Mesothelial cell of epicardium (in vitro differentiated cells): ENCODE measurements around the gene CTTNBP2. TPM values are rescaled to one million over a fixed set of nuclear protein-coding genes. Genes with fewer than 3 reads are reported as not detected.

Experiments used
- DNase-seq, 2 experiments: peaks; one replicate each; pipeline ENCODE4 v3.0.0; 2021; ENCODE audit warnings: low spot score in 2 of 2; ENCODE audit not compliant: unreplicated experiment in 2 of 2
- H3K27ac Mint-ChIP-seq: 2 replicates; pipeline ENCODE4 v1.8.0; 2021; ENCODE audit warnings: mixed read lengths
- H3K27me3 Mint-ChIP-seq: 2 replicates; pipeline ENCODE4 v1.8.0; 2021; ENCODE audit warnings: low read depth, mixed read lengths
- H3K36me3 Mint-ChIP-seq: 2 replicates; pipeline ENCODE4 v1.8.0; 2021; ENCODE audit warnings: mixed read lengths
- H3K4me1 Mint-ChIP-seq: 2 replicates; pipeline ENCODE4 v1.8.0; 2021; ENCODE audit warnings: mixed read lengths
- H3K4me3 Mint-ChIP-seq: 2 replicates; pipeline ENCODE4 v1.8.0; 2021; ENCODE audit warnings: mild to moderate bottlenecking, moderate library complexity, mixed read lengths
- H3K9me3 Mint-ChIP-seq: 2 replicates; pipeline ENCODE4 v1.8.0; 2021; ENCODE audit warnings: mixed read lengths
- total RNA-seq: library from RNA; stranded (reverse); gene quantifications from 3 replicates; pipeline ENCODE4 v1.2.1, GENCODE V29; 2021
- TF ChIP-seq, protein P1 (sequence below): fragments of 200-600 bp; sonication (generic); IDR thresholded peaks from one replicate; pipeline ENCODE4 v1.5.0; 2021; ENCODE audit warnings: antibody characterized with exemption; ENCODE audit not compliant: unreplicated experiment

CTTNBP2 gene
- total RNA-seq, 1 donor from 2014 or later: 12.1 TPM

DNA sequence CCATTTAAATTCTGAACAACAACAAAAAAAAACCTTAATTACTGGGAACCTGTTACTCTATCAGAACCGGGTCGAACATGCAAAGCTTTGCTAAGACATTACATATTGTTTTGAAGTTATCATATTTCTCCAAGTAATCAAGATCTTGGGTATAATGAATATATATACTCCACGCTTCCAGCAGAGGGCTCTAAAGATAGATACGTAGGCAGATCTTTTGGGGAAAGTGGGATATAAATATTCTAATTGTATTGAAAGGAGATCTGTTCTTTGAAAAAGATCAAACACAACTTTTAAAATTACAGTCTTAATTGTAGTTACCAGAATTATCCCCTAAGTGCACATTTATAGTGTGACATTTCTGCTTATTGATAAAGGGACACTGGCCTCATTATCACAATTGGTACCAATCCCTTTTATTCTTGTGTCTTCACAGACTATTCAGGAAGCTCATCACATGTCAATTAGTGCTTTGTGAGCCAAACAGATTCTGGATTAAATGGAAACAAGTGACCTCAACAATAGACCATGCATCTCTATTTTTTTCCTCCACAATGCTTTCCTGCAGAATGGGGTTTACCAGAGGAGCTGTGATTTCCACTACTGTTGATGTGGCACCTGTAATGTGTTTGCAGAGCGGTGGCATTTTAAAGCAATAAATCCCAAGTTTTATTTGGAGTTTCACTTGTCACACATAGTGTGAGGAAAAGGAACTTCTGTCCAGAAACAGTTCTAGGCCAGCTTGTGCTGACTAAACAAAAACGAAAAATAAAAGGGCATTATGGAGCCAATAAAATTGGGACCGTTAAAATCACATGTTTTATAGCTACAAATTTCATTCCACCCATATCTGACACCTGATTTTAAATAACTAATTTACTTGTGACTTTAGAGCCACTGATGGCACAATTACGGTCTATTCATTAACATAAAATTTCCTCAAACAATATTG, 122.4 kb downstream of the CTTNBP2 start:
- no peaks in the 10 kb centered on the region for H3K36me3 Mint-ChIP-seq
- H3K27me3 Mint-ChIP-seq: no peaks in the 10 kb centered on the region
- no peak for DNase-seq
- H3K9me3 Mint-ChIP-seq: no peaks in the 10 kb centered on the region
- TF ChIP-seq, protein P1, sequence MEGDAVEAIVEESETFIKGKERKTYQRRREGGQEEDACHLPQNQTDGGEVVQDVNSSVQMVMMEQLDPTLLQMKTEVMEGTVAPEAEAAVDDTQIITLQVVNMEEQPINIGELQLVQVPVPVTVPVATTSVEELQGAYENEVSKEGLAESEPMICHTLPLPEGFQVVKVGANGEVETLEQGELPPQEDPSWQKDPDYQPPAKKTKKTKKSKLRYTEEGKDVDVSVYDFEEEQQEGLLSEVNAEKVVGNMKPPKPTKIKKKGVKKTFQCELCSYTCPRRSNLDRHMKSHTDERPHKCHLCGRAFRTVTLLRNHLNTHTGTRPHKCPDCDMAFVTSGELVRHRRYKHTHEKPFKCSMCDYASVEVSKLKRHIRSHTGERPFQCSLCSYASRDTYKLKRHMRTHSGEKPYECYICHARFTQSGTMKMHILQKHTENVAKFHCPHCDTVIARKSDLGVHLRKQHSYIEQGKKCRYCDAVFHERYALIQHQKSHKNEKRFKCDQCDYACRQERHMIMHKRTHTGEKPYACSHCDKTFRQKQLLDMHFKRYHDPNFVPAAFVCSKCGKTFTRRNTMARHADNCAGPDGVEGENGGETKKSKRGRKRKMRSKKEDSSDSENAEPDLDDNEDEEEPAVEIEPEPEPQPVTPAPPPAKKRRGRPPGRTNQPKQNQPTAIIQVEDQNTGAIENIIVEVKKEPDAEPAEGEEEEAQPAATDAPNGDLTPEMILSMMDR: peak; percentile 66
- H3K4me3 Mint-ChIP-seq: no peak overlapping the region
- no peak overlapping the region for H3K27ac Mint-ChIP-seq
- H3K4me1 Mint-ChIP-seq: no peaks in the 10 kb centered on the region

DNA sequence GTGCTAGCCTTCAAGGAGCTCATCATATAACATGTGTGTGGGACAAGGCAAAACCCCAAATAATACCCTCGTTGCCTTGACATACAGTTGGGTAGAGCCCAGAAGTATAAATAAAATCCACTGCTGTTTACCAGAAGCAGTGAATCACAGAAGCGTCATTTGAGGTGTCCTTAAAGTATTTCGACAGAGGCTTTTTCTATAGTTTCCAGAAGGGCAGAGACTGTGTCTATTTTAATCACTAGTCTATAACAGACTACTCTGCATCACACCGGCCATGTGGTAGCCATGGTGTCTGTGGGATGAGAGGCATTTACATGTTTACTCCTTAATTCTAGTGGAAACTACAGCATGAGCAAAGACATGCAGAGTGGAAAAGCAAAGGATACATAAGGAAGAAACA, 131.3 kb downstream of the CTTNBP2 start:
- H3K27me3 Mint-ChIP-seq: no peaks in the 10 kb centered on the region
- no peaks in the 10 kb centered on the region for H3K4me1 Mint-ChIP-seq
- no peak overlapping the region for H3K27ac Mint-ChIP-seq
- TF ChIP-seq, protein P1: no peak
- no peaks in the 10 kb centered on the region for H3K9me3 Mint-ChIP-seq
- DNase-seq: no peak
- no peak overlapping the region for H3K4me3 Mint-ChIP-seq
- H3K36me3 Mint-ChIP-seq: peaks cover 4% of the 10 kb centered on the region

DNA sequence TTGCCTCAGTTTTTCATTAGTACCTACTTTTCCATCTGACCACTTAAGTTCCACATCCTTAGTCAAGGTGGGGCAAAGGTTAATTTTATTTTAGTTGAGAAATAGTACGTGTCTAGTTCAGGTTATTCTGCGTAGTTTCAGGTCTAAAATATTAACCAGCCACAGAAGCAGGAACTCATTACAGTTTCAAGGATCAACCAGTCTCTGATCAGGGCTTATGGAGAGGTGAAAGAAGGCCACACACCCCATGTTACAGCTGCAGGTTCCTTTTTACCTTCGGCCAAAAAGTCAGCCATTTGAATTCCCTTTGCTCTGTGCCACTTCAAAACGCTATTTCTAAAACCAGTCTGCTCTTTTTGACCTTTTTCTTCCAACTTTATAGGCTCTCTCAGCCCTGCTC, 134.2 kb downstream of the CTTNBP2 start:
- H3K27me3 Mint-ChIP-seq: no peaks in the 10 kb centered on the region
- no peak for DNase-seq
- TF ChIP-seq, protein P1: no peak
- no peaks in the 10 kb centered on the region for H3K4me1 Mint-ChIP-seq
- H3K4me3 Mint-ChIP-seq: no peak overlapping the region
- no peaks in the 10 kb centered on the region for H3K9me3 Mint-ChIP-seq
- H3K27ac Mint-ChIP-seq: no peak overlapping the region
- H3K36me3 Mint-ChIP-seq: peaks cover 7% of the 10 kb centered on the region

DNA sequence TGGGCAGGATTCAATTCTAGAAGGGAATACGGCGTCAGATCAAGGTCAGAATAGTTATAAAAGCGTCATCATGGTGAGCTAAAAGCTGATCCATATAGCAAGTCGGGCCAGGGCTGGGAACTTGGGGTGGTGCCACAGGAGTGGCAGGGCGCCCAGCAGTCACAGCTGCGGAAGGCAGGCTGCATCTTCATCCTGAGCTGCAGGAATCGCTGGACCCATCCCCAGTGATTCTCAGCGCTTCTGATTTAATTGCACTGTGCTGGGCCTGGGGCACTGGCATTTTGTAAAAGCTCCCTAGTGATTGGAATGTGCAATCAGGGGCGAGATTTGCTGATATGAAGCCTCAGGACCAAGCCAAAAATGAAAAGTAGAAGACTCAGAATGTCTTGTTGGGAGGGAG, 135.3 kb downstream of the CTTNBP2 start:
- H3K9me3 Mint-ChIP-seq: no peaks in the 10 kb centered on the region
- H3K36me3 Mint-ChIP-seq: peaks cover 7% of the 10 kb centered on the region
- no peak overlapping the region for H3K4me3 Mint-ChIP-seq
- no peak for DNase-seq
- no peaks in the 10 kb centered on the region for H3K4me1 Mint-ChIP-seq
- TF ChIP-seq, protein P1: no peak
- H3K27me3 Mint-ChIP-seq: no peaks in the 10 kb centered on the region
- no peak overlapping the region for H3K27ac Mint-ChIP-seq

DNA sequence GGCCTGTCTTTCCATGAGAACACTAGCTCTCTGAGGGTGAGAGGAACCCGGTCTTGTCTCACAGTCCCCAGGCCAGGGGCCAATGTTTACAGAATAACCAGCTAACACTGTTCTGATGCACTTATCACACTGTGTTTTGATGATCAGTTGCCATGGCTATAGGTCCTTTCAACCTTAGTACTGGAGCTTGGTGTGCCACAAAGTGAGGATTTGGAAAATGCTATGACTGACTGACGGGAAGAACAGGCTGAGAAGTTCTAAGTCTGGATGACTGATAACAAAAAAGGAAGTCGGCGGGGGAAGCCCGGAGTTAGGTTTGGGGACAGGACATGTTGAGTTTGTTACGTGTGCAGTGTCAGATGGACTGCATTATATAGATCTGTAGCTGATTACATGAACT, 141.8 kb downstream of the CTTNBP2 start:
- Mint-ChIP-seq H3K9me3 (no peaks in the 10 kb centered on the region), H3K36me3 (peaks cover 3% of the 10 kb centered on the region), H3K27ac (no peak overlapping the region), H3K4me3 (no peak overlapping the region), H3K27me3 (no peaks in the 10 kb centered on the region), H3K4me1 (peaks cover 11% of the 10 kb centered on the region)
- no peak for DNase-seq
- TF ChIP-seq, protein P1: no peak
